Right atrium auricular region (tissue), 2 donors: ENCODE measurements around the gene SPAG6. TPM values are rescaled to one million over a fixed set of nuclear protein-coding genes. Genes with fewer than 3 reads are reported as not detected.
"Not testable (repeated sequence)": the region's sequence is repeated elsewhere in the genome, so short reads cannot be mapped to it uniquely, and the experiment has no call there.

Source experiments
- DNase-seq: peaks from one replicate; pipeline ENCODE4 v3.0.0-alpha.2; 2019; ENCODE audit warnings: low spot score
- H3K27ac ChIP-seq, 2 donors: fragments of 200-600 bp; sonication (generic); 1 replicate in 1 of 2; 2 replicates in 1 of 2; pipeline ENCODE4 v1.5.1; 2016 to 2019
- H3K27me3 ChIP-seq, 2 donors: fragments of 200-600 bp; sonication (generic); one replicate each; pipeline versions ENCODE4 v1.5.1 to v1.6.0; 2017 to 2019
- H3K36me3 ChIP-seq: fragments of 200-600 bp; sonication (generic); one replicate; pipeline ENCODE4 v1.5.1; 2016
- H3K4me1 ChIP-seq, 2 donors: fragments of 200-600 bp; sonication (generic); one replicate each; pipeline versions ENCODE4 v1.5.1 to v1.6.0; 2017 to 2019
- H3K4me3 ChIP-seq, 2 donors: fragments of 200-600 bp; sonication (generic); 1 replicate in 1 of 2; 2 replicates in 1 of 2; pipeline ENCODE4 v1.5.1; 2017 to 2019; ENCODE audit warnings: mild to moderate bottlenecking in 1 of 2, moderate library complexity in 1 of 2
- H3K9me3 ChIP-seq, 2 donors: fragments of 200-600 bp; sonication (generic); one replicate each; pipeline ENCODE4 v1.5.1; 2019
- CTCF ChIP-seq, 2 donors: fragments of 200-600 bp; sonication (generic); IDR thresholded peaks; one replicate each; pipeline ENCODE4 v1.5.1; 2019; ENCODE audit warnings: antibody characterized with exemption in 2 of 2
- total RNA-seq, 2 donors: library from RNA; depleted of rRNA; stranded (reverse); fragments of >200 nt; gene quantifications; one replicate each; pipeline ENCODE4 v1.1.0, GENCODE V29; 2016

The SPAG6 gene
- total RNA-seq, 2 donors from 2014 or later = not detected

GRCh38 chr10:22389856-22390589, 44.7 kb downstream of the SPAG6 start:
- Histone ChIP-seq H3K27me3 (no peaks in the 10 kb centered on the region), H3K4me1 (no peaks in the 10 kb centered on the region), H3K36me3 (no peaks in the 10 kb centered on the region), H3K9me3 (no peaks in the 10 kb centered on the region), H3K27ac (no peak overlapping the region), H3K4me3 (no peak overlapping the region)
- no peak for DNase-seq
- TF ChIP-seq CTCF (IDR thresholded peaks at IDR 0.05) = no peak

- no peak for TF ChIP-seq CTCF (IDR thresholded peaks at IDR 0.05)
Measured at GRCh38 chr10:22391600-22391999, 46.3 kb downstream of the SPAG6 start.

GRCh38 chr10:22396195-22396594, 50.9 kb downstream of the SPAG6 start:
- H3K27me3 ChIP-seq, H3K9me3 ChIP-seq, H3K36me3 ChIP-seq, H3K4me1 ChIP-seq, H3K4me3 ChIP-seq, DNase-seq, H3K27ac ChIP-seq: not testable (repeated sequence)

More at GRCh38 chr10:22391600-22391999, 46.3 kb downstream of the SPAG6 start:
- Histone ChIP-seq H3K4me1 (no peaks in the 10 kb centered on the region), H3K27me3 (no peaks in the 10 kb centered on the region), H3K9me3 (no peaks in the 10 kb centered on the region), H3K36me3 (no peaks in the 10 kb centered on the region), H3K27ac (no peak overlapping the region), H3K4me3 (no peak overlapping the region)
- no peak for DNase-seq

- H3K36me3 ChIP-seq, H3K27ac ChIP-seq, DNase-seq, H3K4me1 ChIP-seq, H3K9me3 ChIP-seq, H3K4me3 ChIP-seq, H3K27me3 ChIP-seq: not testable (repeated sequence)
Measured at GRCh38 chr10:22406916-22407315, 61.6 kb downstream of the SPAG6 start.

GRCh38 chr10:22410394-22410793, 65.1 kb downstream of the SPAG6 start:
- H3K36me3 ChIP-seq = no peaks in the 10 kb centered on the region
- no peaks in the 10 kb centered on the region for H3K27me3 ChIP-seq
- TF ChIP-seq CTCF (IDR thresholded peaks at IDR 0.05) = no peak
- H3K9me3 ChIP-seq = no peaks in the 10 kb centered on the region
- no peak for DNase-seq
- no peaks in the 10 kb centered on the region for H3K4me1 ChIP-seq
- H3K4me3 ChIP-seq = no peak overlapping the region
- H3K27ac ChIP-seq = no peak overlapping the region

DNA sequence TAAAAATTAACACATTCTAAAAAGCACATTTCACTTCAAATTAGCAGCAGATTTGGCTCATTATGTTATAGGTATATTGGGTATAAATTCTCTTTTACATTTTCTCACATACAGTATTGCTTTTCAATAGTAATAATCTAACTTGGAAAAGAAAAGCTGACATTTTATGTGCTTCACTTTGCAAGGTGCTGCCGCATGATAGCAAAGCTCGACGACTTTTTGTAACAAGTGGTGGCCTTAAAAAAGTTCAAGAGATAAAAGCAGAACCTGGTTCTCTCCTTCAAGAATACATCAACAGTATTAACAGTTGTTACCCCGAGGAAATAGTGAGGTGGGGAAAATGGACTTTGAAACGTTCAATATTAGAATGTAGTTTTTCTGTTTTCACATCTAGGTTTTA, 65.5 kb downstream of the SPAG6 start:
- TF ChIP-seq CTCF (IDR thresholded peaks at IDR 0.05) = no peak
- no peaks in the 10 kb centered on the region for H3K27me3 ChIP-seq
- no peaks in the 10 kb centered on the region for H3K9me3 ChIP-seq
- H3K4me1 ChIP-seq = no peaks in the 10 kb centered on the region
- no peak overlapping the region for H3K4me3 ChIP-seq
- no peak overlapping the region for H3K27ac ChIP-seq
- DNase-seq = no peak
- H3K36me3 ChIP-seq = no peaks in the 10 kb centered on the region

GRCh38 chr10:22414146-22414545, 68.8 kb downstream of the SPAG6 start:
- Histone ChIP-seq H3K27me3 (no peaks in the 10 kb centered on the region), H3K36me3 (no peaks in the 10 kb centered on the region), H3K4me3 (no peak overlapping the region), H3K4me1 (no peaks in the 10 kb centered on the region), H3K27ac (no peak overlapping the region), H3K9me3 (no peaks in the 10 kb centered on the region)
- TF ChIP-seq CTCF (IDR thresholded peaks at IDR 0.05) = no peak
- DNase-seq = no peak
